ENCODE results near the gene DCTN2. TPM values are rescaled to one million over a fixed set of nuclear protein-coding genes. Genes with fewer than 3 reads are reported as not detected.
"Not testable (repeated sequence)": the region's sequence is repeated elsewhere in the genome, so short reads cannot be mapped to it uniquely, and the experiment has no call there.

The DCTN2 gene
- total RNA-seq, 2 donors from 2014 or later, result 94.9 to 99.0 TPM

DNA sequence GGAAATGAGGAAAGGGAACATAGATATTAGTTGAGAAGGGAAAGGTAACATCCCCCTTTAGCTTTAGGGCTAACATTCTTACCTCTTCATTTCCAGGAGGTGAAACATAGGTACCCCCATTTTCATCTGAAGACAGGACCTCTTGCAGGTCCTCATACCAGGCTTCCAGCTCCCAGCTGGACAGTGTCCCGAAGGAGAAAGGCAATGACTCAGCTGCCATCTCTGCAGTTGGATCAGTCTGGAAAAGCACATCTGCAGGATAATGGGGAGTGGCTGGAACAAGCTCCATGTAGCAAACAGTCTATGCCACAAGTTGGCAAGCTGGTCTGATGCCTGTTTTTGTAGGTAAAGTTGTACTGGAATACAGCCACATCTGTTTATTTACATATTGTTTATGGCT is 29.8 kb downstream of the DCTN2 start:
- H3K36me3 Mint-ChIP-seq (ENCODE audit: insufficient read depth in 2 of 2), result peaks cover 26 to 52% of the 10 kb centered on the region in 2 donors
- ATAC-seq (replicated peaks in 1 of 2) (no peak), DNase-seq (no peak)
- peaks cover 37% of the 10 kb centered on the region for H3K4me1 Mint-ChIP-seq (ENCODE audit: low read depth)
- H3K27ac Mint-ChIP-seq, result peak overlapping the region; percentile 99
- H3K4me3 Mint-ChIP-seq, result peak overlapping the region in 1 of 2 donors; percentile 98
- H3K27me3 Mint-ChIP-seq (ENCODE audit: low read depth), result no peaks in the 10 kb centered on the region
- no peaks in the 10 kb centered on the region for H3K9me3 Mint-ChIP-seq

DNA sequence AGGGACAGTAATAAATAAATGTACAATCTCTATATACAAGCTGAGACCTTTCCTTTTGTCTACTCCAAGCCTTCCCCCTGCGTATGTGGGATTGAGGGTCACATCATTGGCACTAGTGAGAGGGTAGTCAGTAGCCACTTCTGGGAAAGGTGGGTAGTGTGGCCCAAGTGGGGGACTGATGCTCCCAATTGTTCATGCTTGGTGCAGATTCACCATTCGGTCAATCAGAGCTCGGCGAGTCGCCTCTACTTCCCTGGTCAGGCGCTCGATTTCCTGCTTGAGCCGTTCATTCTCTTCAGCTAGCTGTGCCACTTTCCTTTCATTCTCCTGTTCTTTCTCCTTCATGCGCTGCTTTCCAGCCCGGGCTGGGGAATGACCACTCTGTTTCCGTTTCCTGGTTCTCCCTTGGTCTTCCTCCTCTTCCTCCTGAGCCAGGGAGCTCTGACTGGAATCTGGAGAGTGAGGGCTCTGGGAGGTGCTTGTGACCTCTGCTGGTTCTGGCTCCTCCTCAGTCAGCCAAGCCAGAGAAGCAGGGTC is 30.3 kb downstream of the DCTN2 start:
- no peak for ATAC-seq (replicated peaks in 1 of 2)
- Mint-ChIP-seq H3K4me3 (peak overlapping the region in 1 of 2 donors; percentile 29), H3K27ac (peak overlapping the region; percentile 99), H3K36me3 (ENCODE audit: insufficient read depth in 2 of 2) (peaks cover 26 to 53% of the 10 kb centered on the region in 2 donors), H3K9me3 (no peaks in the 10 kb centered on the region), H3K27me3 (ENCODE audit: low read depth) (no peaks in the 10 kb centered on the region), H3K4me1 (ENCODE audit: low read depth) (peaks cover 37% of the 10 kb centered on the region)
- DNase-seq, result no peak

- ATAC-seq (replicated peaks in 1 of 2) (no peak), DNase-seq (no peak)
- Mint-ChIP-seq H3K4me1 (ENCODE audit: low read depth) (peaks cover 34% of the 10 kb centered on the region), H3K27me3 (ENCODE audit: low read depth) (no peaks in the 10 kb centered on the region), H3K9me3 (no peaks in the 10 kb centered on the region), H3K27ac (peak overlapping the region; percentile 99), H3K36me3 (ENCODE audit: insufficient read depth in 2 of 2) (peaks cover 26 to 53% of the 10 kb centered on the region in 2 donors), H3K4me3 (no peak overlapping the region)
Observed at GRCh38 chr12:57515934-57516541, 31.0 kb downstream of the DCTN2 start.

GRCh38 chr12:57515408-57515933 is 31.5 kb downstream of the DCTN2 start:
- Mint-ChIP-seq H3K27ac (peak overlapping the region; percentile 99), H3K9me3 (no peaks in the 10 kb centered on the region), H3K27me3 (ENCODE audit: low read depth) (no peaks in the 10 kb centered on the region), H3K4me1 (ENCODE audit: low read depth) (peaks cover 30% of the 10 kb centered on the region), H3K36me3 (ENCODE audit: insufficient read depth in 2 of 2) (peaks cover 26 to 53% of the 10 kb centered on the region in 2 donors), H3K4me3 (no peak overlapping the region)
- no peak for ATAC-seq (replicated peaks in 1 of 2)
- DNase-seq, result no peak

DNA sequence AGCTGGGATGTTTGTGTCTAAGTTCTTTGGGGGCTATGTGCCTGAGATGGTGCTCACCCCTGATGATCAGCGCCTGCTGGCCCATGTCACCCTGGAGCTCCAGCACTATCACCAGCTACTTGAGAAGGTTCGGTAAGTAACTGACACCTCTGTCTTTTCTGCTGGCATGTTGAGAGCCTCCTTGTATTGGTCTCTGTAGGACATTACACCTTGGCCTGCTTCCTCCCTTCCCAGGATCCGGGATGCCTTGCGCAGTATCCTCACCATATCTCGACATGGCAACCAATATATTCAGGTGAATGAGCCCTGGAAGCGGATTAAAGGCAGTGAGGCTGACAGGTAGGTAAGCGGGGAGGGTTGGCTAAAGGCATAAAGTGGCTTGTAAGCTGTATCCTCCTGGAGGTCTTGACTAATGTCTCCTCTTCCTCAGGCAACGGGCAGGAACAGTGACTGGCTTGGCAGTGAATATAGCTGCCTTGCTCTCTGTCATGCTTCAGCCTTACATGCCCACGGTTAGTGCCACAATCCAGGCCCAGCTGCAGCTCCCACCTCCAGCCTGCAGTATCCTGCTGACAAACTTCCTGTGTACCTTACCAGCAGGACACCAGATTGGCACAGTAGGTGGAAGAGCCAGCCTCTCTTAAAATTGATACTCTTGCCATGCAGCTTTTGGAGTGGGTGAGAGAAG is 32.1 kb downstream of the DCTN2 start:
- no peaks in the 10 kb centered on the region for H3K9me3 Mint-ChIP-seq
- H3K4me3 Mint-ChIP-seq, result no peak overlapping the region
- H3K36me3 Mint-ChIP-seq (ENCODE audit: insufficient read depth in 2 of 2), result peaks cover 23 to 50% of the 10 kb centered on the region in 2 donors
- no peak for DNase-seq
- no peaks in the 10 kb centered on the region for H3K27me3 Mint-ChIP-seq (ENCODE audit: low read depth)
- H3K27ac Mint-ChIP-seq, result peak overlapping the region; percentile 99
- no peak for ATAC-seq (replicated peaks in 1 of 2)
- H3K4me1 Mint-ChIP-seq (ENCODE audit: low read depth), result peaks cover 30% of the 10 kb centered on the region

GRCh38 chr12:57514246-57514645 is 32.7 kb downstream of the DCTN2 start:
- DNase-seq; H3K27me3 Mint-ChIP-seq (ENCODE audit: low read depth); H3K9me3 Mint-ChIP-seq; ATAC-seq (replicated peaks in 1 of 2); H3K4me3 Mint-ChIP-seq: not testable (repeated sequence)
- Mint-ChIP-seq H3K4me1 (ENCODE audit: low read depth) (peaks cover 28% of the 10 kb centered on the region), H3K36me3 (ENCODE audit: insufficient read depth in 2 of 2) (peaks cover 24 to 51% of the 10 kb centered on the region in 2 donors), H3K27ac (peak overlapping the region; percentile 71)

- peaks cover 22 to 49% of the 10 kb centered on the region in 2 donors for H3K36me3 Mint-ChIP-seq (ENCODE audit: insufficient read depth in 2 of 2)
- H3K9me3 Mint-ChIP-seq; H3K4me3 Mint-ChIP-seq; DNase-seq; H3K27me3 Mint-ChIP-seq (ENCODE audit: low read depth); H3K27ac Mint-ChIP-seq; ATAC-seq (replicated peaks in 1 of 2): not testable (repeated sequence)
- H3K4me1 Mint-ChIP-seq (ENCODE audit: low read depth), result peaks cover 23% of the 10 kb centered on the region
Observed at GRCh38 chr12:57513677-57514076, 33.3 kb downstream of the DCTN2 start.

DNA sequence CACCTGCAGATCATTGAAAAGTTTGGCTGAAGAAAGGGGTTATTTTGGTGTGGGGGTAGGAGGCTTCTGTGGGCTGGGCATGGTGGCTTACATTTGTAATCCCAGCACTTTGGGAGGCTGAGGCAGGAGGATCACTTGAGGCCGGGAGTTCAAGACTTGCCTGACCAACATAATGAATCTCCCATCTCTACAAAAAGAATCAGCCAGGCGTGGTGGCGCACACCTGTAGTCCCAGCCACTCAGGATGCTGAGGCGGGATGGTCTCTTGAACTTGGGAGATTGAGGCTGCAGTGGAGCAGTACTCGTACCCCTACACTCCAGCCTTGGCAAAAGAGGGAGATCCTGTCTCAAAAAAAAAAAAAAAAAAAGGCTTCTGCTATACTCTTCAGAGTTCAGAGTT is 33.7 kb downstream of the DCTN2 start:
- H3K4me3 Mint-ChIP-seq, result no peak overlapping the region
- ATAC-seq (replicated peaks in 1 of 2) (no peak), DNase-seq (no peak)
- H3K9me3 Mint-ChIP-seq, result no peaks in the 10 kb centered on the region
- H3K27ac Mint-ChIP-seq, result peak overlapping the region; percentile 31
- no peaks in the 10 kb centered on the region for H3K27me3 Mint-ChIP-seq (ENCODE audit: low read depth)
- peaks cover 19% of the 10 kb centered on the region for H3K4me1 Mint-ChIP-seq (ENCODE audit: low read depth)
- peaks cover 19 to 45% of the 10 kb centered on the region in 2 donors for H3K36me3 Mint-ChIP-seq (ENCODE audit: insufficient read depth in 2 of 2)

DNA sequence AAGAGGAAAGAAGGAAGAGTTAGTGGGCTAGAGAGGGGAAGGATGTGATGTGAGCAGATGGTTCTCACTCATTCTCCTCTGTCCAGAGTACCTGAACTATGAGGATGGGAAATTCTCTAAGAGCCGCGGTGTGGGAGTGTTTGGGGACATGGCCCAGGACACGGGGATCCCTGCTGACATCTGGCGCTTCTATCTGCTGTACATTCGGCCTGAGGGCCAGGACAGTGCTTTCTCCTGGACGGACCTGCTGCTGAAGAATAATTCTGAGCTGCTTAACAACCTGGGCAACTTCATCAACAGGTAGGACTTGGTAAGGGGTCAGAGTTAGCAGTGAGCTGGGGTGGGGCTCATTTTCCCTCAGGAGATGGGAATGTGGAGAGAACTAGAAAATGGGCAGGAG is 34.3 kb downstream of the DCTN2 start:
- no peak overlapping the region for H3K4me3 Mint-ChIP-seq
- H3K4me1 Mint-ChIP-seq (ENCODE audit: low read depth), result peaks cover 13% of the 10 kb centered on the region
- no peaks in the 10 kb centered on the region for H3K9me3 Mint-ChIP-seq
- H3K27me3 Mint-ChIP-seq (ENCODE audit: low read depth), result no peaks in the 10 kb centered on the region
- DNase-seq, result no peak
- H3K36me3 Mint-ChIP-seq (ENCODE audit: insufficient read depth in 2 of 2), result peaks cover 18 to 41% of the 10 kb centered on the region in 2 donors
- no peak for ATAC-seq (replicated peaks in 1 of 2)
- peak overlapping the region; percentile 89 for H3K27ac Mint-ChIP-seq

DNA sequence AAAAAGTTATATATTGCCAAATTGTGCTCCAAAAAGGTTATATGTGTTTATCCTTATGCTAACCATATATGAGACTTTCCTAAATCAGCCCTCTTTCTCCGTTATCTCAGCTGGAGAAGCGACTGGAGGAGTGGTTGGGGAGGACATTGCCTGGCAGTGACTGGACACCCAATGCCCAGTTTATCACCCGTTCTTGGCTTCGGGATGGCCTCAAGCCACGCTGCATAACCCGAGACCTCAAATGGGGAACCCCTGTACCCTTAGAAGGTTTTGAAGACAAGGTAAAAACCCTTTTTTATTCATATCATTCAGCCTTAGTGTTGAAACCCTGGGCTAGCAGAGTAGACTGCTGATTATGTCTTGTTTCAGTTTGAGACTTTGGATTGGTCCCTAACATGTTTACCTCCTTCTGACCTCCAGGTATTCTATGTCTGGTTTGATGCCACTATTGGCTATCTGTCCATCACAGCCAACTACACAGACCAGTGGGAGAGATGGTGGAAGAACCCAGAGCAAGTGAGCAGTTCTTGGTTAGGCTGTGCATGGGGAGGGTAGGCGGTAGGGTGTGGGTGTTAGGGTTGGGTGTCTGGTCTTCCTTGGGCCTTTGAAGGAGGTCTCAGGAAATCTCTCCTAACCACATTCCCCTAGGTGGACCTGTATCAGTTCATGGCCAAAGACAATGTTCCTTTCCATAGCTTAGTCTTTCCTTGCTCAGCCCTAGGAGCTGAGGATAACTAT is 35.2 kb downstream of the DCTN2 start:
- DNase-seq, result no peak
- Mint-ChIP-seq H3K36me3 (ENCODE audit: insufficient read depth in 2 of 2) (peaks cover 15 to 33% of the 10 kb centered on the region in 2 donors), H3K27ac (peak overlapping the region; percentile 89), H3K27me3 (ENCODE audit: low read depth) (no peaks in the 10 kb centered on the region), H3K4me3 (no peak overlapping the region), H3K4me1 (ENCODE audit: low read depth) (peaks cover 9% of the 10 kb centered on the region), H3K9me3 (no peaks in the 10 kb centered on the region)
- ATAC-seq (replicated peaks in 1 of 2), result peak in 1 of 2 donors; percentile 20

GRCh38 chr12:57511161-57511560 is 35.8 kb downstream of the DCTN2 start:
- DNase-seq, result no peak
- Mint-ChIP-seq H3K4me3 (no peak overlapping the region), H3K9me3 (no peaks in the 10 kb centered on the region), H3K4me1 (ENCODE audit: low read depth) (peaks cover 9% of the 10 kb centered on the region), H3K36me3 (ENCODE audit: insufficient read depth in 2 of 2) (peaks cover 15 to 30% of the 10 kb centered on the region in 2 donors), H3K27me3 (ENCODE audit: low read depth) (no peaks in the 10 kb centered on the region), H3K27ac (no peak overlapping the region)
- no peak for ATAC-seq (replicated peaks in 1 of 2)

- H3K9me3 Mint-ChIP-seq; H3K27me3 Mint-ChIP-seq (ENCODE audit: low read depth); H3K4me3 Mint-ChIP-seq; DNase-seq; ATAC-seq (replicated peaks in 1 of 2); H3K4me1 Mint-ChIP-seq (ENCODE audit: low read depth); H3K27ac Mint-ChIP-seq: not testable (repeated sequence)
- peaks cover 15 to 45% of the 10 kb centered on the region in 2 donors for H3K36me3 Mint-ChIP-seq (ENCODE audit: insufficient read depth in 2 of 2)
Observed at GRCh38 chr12:57507796-57508195, 39.2 kb downstream of the DCTN2 start.

DNA sequence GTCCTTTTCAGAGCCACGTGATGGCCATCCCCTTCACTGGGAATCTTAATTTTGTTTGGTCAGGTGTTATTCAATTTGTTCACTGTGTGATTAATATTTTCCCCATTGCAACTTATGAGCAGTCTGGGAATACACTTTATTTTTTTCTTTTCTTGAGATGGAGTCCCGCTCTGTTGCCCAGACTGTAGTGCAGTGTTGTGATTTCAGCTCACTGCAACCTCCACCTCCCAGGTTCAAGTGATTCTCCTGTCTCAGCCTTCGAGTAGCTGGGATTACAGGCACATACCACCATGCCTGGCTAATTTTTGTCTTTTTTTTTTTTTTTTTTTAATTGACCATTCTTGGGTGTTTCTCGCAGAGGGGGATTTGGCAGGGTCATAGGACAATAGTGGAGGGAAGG is 40.5 kb downstream of the DCTN2 start:
- peaks cover 12 to 46% of the 10 kb centered on the region in 2 donors for H3K36me3 Mint-ChIP-seq (ENCODE audit: insufficient read depth in 2 of 2)

More for the DNA sequence above, 40.5 kb downstream of the DCTN2 start:
- H3K9me3 Mint-ChIP-seq; H3K27me3 Mint-ChIP-seq (ENCODE audit: low read depth); H3K4me1 Mint-ChIP-seq (ENCODE audit: low read depth); ATAC-seq (replicated peaks in 1 of 2); H3K4me3 Mint-ChIP-seq; H3K27ac Mint-ChIP-seq; DNase-seq: not testable (repeated sequence)
